GM23338 (cell line): ENCODE data around the gene ADCY1. TPM values are rescaled to one million over a fixed set of nuclear protein-coding genes. Genes with fewer than 3 reads are reported as not detected.

ENCODE experiments used
- ATAC-seq: fragments of 200-7000 bp; cut with Tn5 transposase; 3 replicates; pipeline ENCODE4 v1.9.1; 2020
- DNase-seq: peaks from one replicate; pipeline ENCODE4 v3.0.0-alpha.2; 2015; ENCODE audit warnings: low spot score
- H2AFZ ChIP-seq: fragments of 200-600 bp; sonication (generic); 2 replicates; pipeline ENCODE4 v1.8.0; 2016; ENCODE audit warnings: antibody characterized with exemption, mild to moderate bottlenecking, moderate library complexity
- H3F3A ChIP-seq: fragments of 200-600 bp; sonication (generic); replicated peaks from 2 replicates; pipeline ENCODE4 v1.8.0; 2017; ENCODE audit warnings: antibody characterized with exemption, mixed run types, low read depth
- H3K27ac ChIP-seq: fragments of 200-600 bp; sonication (generic); 2 replicates; pipeline ENCODE4 v1.6.1; 2016; ENCODE audit warnings: low read depth
- H3K27me3 ChIP-seq: fragments of 200-600 bp; sonication (generic); 2 replicates; pipeline ENCODE4 v1.8.0; 2016; ENCODE audit warnings: mild to moderate bottlenecking, mixed run types, moderate library complexity; ENCODE audit not compliant: insufficient read depth
- H3K36me3 ChIP-seq: fragments of 200-600 bp; sonication (generic); 2 replicates; pipeline ENCODE4 v1.8.0; 2016; ENCODE audit warnings: mild to moderate bottlenecking; ENCODE audit not compliant: insufficient read depth
- H3K4me1 ChIP-seq: fragments of 200-600 bp; sonication (generic); 2 replicates; pipeline ENCODE4 v1.8.0; 2016; ENCODE audit warnings: mild to moderate bottlenecking, moderate library complexity; ENCODE audit not compliant: insufficient read depth
- H3K4me2 ChIP-seq: fragments of 200-600 bp; sonication (generic); 2 replicates; pipeline ENCODE4 v1.7.1; 2017; ENCODE audit warnings: mixed run types
- H3K4me3 ChIP-seq: fragments of 200-600 bp; sonication (generic); 2 replicates; pipeline ENCODE4 v1.6.1; 2016; ENCODE audit warnings: mixed run types
- H3K79me2 ChIP-seq: fragments of 200-600 bp; sonication (generic); replicated peaks from 2 replicates; pipeline ENCODE4 v1.8.0; 2017; ENCODE audit warnings: mild to moderate bottlenecking; ENCODE audit not compliant: insufficient read depth
- H3K9me2 ChIP-seq: fragments of 200-600 bp; sonication (generic); 2 replicates; pipeline ENCODE4 v1.8.0; 2017; ENCODE audit not compliant: insufficient read depth
- H4K20me1 ChIP-seq: fragments of 200-600 bp; sonication (generic); replicated peaks from 2 replicates; pipeline ENCODE4 v1.8.0; 2017; ENCODE audit warnings: mild to moderate bottlenecking; ENCODE audit not compliant: insufficient read depth
- H3K27ac Mint-ChIP-seq: 2 replicates; pipeline ENCODE4 v1.8.0; 2020; ENCODE audit warnings: inconsistent platforms, mild to moderate bottlenecking, moderate library complexity, mixed read lengths
- H3K27me3 Mint-ChIP-seq: 3 replicates; pipeline ENCODE4 v1.8.0; 2022; ENCODE audit warnings: low read depth, mild to moderate bottlenecking, moderate library complexity, mixed read lengths, inconsistent platforms; ENCODE audit not compliant: insufficient read depth, poor library complexity
- H3K36me3 Mint-ChIP-seq: 3 replicates; pipeline ENCODE4 v1.8.0; 2021; ENCODE audit warnings: low read depth, mild to moderate bottlenecking, inconsistent platforms, moderate library complexity, mixed read lengths
- H3K4me1 Mint-ChIP-seq: 3 replicates; pipeline ENCODE4 v1.8.0; 2020; ENCODE audit warnings: mild to moderate bottlenecking, inconsistent platforms, mixed read lengths
- H3K4me3 Mint-ChIP-seq: 3 replicates; pipeline ENCODE4 v1.8.0; 2021; ENCODE audit warnings: moderate library complexity, mild to moderate bottlenecking, inconsistent platforms, mixed read lengths
- H3K9me3 Mint-ChIP-seq: 3 replicates; pipeline ENCODE4 v1.8.0; 2020; ENCODE audit warnings: moderate library complexity, mild to moderate bottlenecking, inconsistent platforms, mixed read lengths
- EZH2 ChIP-seq: fragments of 200-600 bp; sonication (generic); IDR thresholded peaks from one replicate; pipeline ENCODE4 v1.8.0; 2017; ENCODE audit warnings: antibody characterized with exemption, mild to moderate bottlenecking, low read depth; ENCODE audit not compliant: unreplicated experiment
- NANOG ChIP-seq: IDR thresholded peaks from 2 replicates; pipeline ENCODE4 v1.6.1; 2016; ENCODE audit warnings: antibody characterized with exemption, borderline replicate concordance
- STAT1 ChIP-seq: IDR thresholded peaks from one replicate; pipeline ENCODE4 v1.6.1; 2016; ENCODE audit warnings: antibody characterized with exemption; ENCODE audit not compliant: unreplicated experiment
- polyA plus RNA-seq: library from polyadenylated mRNA; unstranded; fragments of >200 nt; fragmentation: Nextera tagmentation; extraction: Ambion mirVana; gene quantifications from 2 replicates; pipeline ENCODE4 v1.2.1, GENCODE V29; 2016
- total RNA-seq: library from RNA; depleted of rRNA; stranded (reverse); fragments of >200 nt; shearing (Covaris generic); gene quantifications from 2 replicates; pipeline ENCODE4 v1.2.3, GENCODE V29; 2014
- TF ChIP-seq, protein P1 (sequence below): fragments of 250-450 bp; sonication (Bioruptor Pico); IDR thresholded peaks from 2 replicates; pipeline ENCODE4 v1.5.0; 2020; ENCODE audit warnings: mild to moderate bottlenecking, moderate library complexity
- TF ChIP-seq, protein P2 (sequence below), 2 experiments: fragments of 200-600 bp in 1 of 2; sonication (generic) in 1 of 2; conservative IDR thresholded peaks; 2 replicates each; pipeline versions ENCODE4 v1.5.1 to v1.6.1; 2016 to 2017; ENCODE audit warnings: antibody characterized with exemption in 2 of 2, low read depth in 2 of 2, mild to moderate bottlenecking in 2 of 2, moderate library complexity in 1 of 2
- TF ChIP-seq, protein P3 (sequence below): IDR thresholded peaks from 2 replicates; pipeline ENCODE4 v1.6.1; 2016; ENCODE audit warnings: antibody characterized with exemption

ADCY1 gene
- total and polyA plus RNA-seq, 2 experiments from 2014 or later: 2.3 to 18.7 TPM

DNA sequence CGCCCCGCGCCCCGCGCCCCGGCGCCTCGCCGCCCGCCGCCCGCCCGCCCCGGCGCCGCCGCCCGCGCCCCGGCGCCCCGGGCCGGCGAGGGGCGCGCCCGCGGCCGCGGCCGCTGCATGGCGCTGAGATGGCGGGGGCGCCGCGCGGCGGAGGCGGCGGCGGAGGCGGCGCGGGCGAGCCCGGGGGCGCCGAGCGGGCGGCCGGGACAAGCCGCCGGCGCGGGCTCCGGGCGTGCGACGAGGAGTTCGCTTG is 174 bp downstream of the ADCY1 start (continued):
- TF ChIP-seq, protein P1, sequence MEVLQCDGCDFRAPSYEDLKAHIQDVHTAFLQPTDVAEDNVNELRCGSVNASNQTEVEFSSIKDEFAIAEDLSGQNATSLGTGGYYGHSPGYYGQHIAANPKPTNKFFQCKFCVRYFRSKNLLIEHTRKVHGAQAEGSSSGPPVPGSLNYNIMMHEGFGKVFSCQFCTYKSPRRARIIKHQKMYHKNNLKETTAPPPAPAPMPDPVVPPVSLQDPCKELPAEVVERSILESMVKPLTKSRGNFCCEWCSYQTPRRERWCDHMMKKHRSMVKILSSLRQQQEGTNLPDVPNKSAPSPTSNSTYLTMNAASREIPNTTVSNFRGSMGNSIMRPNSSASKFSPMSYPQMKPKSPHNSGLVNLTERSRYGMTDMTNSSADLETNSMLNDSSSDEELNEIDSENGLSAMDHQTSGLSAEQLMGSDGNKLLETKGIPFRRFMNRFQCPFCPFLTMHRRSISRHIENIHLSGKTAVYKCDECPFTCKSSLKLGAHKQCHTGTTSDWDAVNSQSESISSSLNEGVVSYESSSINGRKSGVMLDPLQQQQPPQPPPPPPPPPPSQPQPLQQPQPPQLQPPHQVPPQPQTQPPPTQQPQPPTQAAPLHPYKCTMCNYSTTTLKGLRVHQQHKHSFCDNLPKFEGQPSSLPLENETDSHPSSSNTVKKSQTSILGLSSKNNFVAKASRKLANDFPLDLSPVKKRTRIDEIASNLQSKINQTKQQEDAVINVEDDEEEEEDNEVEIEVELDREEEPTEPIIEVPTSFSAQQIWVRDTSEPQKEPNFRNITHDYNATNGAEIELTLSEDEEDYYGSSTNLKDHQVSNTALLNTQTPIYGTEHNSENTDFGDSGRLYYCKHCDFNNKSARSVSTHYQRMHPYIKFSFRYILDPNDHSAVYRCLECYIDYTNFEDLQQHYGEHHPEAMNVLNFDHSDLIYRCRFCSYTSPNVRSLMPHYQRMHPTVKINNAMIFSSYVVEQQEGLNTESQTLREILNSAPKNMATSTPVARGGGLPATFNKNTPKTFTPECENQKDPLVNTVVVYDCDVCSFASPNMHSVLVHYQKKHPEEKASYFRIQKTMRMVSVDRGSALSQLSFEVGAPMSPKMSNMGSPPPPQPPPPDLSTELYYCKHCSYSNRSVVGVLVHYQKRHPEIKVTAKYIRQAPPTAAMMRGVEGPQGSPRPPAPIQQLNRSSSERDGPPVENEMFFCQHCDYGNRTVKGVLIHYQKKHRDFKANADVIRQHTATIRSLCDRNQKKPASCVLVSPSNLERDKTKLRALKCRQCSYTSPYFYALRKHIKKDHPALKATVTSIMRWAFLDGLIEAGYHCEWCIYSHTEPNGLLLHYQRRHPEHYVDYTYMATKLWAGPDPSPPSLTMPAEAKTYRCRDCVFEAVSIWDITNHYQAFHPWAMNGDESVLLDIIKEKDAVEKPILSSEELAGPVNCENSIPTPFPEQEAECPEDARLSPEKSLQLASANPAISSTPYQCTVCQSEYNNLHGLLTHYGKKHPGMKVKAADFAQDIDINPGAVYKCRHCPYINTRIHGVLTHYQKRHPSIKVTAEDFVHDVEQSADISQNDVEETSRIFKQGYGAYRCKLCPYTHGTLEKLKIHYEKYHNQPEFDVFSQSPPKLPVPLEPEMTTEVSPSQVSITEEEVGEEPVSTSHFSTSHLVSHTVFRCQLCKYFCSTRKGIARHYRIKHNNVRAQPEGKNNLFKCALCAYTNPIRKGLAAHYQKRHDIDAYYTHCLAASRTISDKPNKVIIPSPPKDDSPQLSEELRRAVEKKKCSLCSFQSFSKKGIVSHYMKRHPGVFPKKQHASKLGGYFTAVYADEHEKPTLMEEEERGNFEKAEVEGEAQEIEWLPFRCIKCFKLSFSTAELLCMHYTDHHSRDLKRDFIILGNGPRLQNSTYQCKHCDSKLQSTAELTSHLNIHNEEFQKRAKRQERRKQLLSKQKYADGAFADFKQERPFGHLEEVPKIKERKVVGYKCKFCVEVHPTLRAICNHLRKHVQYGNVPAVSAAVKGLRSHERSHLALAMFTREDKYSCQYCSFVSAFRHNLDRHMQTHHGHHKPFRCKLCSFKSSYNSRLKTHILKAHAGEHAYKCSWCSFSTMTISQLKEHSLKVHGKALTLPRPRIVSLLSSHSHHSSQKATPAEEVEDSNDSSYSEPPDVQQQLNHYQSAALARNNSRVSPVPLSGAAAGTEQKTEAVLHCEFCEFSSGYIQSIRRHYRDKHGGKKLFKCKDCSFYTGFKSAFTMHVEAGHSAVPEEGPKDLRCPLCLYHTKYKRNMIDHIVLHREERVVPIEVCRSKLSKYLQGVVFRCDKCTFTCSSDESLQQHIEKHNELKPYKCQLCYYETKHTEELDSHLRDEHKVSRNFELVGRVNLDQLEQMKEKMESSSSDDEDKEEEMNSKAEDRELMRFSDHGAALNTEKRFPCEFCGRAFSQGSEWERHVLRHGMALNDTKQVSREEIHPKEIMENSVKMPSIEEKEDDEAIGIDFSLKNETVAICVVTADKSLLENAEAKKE (CRISPR knock-in tag): no peak
- TF ChIP-seq, protein P2, sequence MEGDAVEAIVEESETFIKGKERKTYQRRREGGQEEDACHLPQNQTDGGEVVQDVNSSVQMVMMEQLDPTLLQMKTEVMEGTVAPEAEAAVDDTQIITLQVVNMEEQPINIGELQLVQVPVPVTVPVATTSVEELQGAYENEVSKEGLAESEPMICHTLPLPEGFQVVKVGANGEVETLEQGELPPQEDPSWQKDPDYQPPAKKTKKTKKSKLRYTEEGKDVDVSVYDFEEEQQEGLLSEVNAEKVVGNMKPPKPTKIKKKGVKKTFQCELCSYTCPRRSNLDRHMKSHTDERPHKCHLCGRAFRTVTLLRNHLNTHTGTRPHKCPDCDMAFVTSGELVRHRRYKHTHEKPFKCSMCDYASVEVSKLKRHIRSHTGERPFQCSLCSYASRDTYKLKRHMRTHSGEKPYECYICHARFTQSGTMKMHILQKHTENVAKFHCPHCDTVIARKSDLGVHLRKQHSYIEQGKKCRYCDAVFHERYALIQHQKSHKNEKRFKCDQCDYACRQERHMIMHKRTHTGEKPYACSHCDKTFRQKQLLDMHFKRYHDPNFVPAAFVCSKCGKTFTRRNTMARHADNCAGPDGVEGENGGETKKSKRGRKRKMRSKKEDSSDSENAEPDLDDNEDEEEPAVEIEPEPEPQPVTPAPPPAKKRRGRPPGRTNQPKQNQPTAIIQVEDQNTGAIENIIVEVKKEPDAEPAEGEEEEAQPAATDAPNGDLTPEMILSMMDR (conservative IDR thresholded peaks at IDR 0.05; ENCODE audit: low read depth in 2 of 2): no peak
- TF ChIP-seq EZH2 (no peak), STAT1 (no peak), NANOG (no peak)

DNA sequence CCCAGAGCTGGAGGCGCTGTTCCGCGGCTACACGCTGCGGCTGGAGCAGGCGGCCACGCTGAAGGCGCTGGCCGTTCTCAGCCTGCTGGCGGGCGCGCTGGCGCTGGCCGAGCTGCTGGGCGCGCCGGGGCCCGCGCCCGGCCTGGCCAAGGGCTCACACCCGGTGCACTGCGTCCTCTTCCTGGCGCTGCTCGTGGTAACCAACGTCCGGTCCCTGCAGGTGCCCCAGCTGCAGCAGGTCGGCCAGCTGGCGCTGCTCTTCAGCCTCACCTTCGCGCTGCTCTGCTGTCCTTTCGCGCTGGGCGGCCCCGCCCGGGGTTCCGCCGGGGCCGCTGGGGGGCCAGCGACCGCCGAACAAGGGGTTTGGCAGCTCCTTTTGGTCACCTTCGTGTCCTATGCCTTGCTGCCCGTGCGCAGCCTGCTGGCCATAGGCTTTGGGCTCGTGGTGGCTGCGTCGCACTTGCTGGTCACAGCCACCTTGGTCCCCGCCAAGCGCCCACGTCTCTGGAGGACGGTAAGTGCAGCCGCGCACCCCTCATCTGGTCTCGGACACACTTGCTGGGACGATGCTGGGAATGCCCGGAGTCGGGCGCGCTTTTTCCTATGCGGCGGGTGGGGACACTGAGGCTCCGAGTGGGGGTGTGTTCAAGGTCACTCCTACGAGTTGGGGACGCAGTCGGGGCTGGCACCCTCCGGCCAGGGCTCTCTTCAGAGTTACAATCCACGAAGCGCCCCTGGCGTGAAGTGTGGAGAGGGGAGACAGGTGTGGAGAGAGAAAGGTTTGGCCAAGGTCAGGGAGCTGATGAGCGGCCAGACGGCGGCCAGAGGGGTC is 717 bp downstream of the ADCY1 start:
- no peak overlapping the region for H3K27ac Mint-ChIP-seq
- Histone ChIP-seq H3K9me2 (no peaks in the 10 kb centered on the region), H3K27me3 (peaks cover 49% of the 10 kb centered on the region), H3K4me1 (peaks cover 24% of the 10 kb centered on the region; the same call in 1 of the 2 replicates), H3K27ac (no peak overlapping the region), H3K79me2 (peaks cover 2% of the 10 kb centered on the region; the same call in 1 of the 2 replicates), H3K4me2 (peak overlapping the region; percentile 97), H3K36me3 (no peaks in the 10 kb centered on the region), H4K20me1 (peaks cover 12% of the 10 kb centered on the region; the same call in 1 of the 2 replicates), H3K4me3 (peak overlapping the region; percentile 82), H3F3A (peaks cover 4% of the 10 kb centered on the region; the same call in 1 of the 2 replicates), H2AFZ (peak overlapping the region; percentile 91; the same call in 1 of the 2 replicates)
- H3K9me3 Mint-ChIP-seq: no peaks in the 10 kb centered on the region; the same call in 1 of the 3 replicates
- peak; percentile 63 for ATAC-seq
- H3K36me3 Mint-ChIP-seq: no peaks in the 10 kb centered on the region; the same call in 2 of the 3 replicates
- H3K4me1 Mint-ChIP-seq: peaks cover 48% of the 10 kb centered on the region
- peak; percentile 81 for DNase-seq
- peak overlapping the region; percentile 87 for H3K4me3 Mint-ChIP-seq
- peaks cover 45% of the 10 kb centered on the region for H3K27me3 Mint-ChIP-seq
- TF ChIP-seq NANOG: no peak
- TF ChIP-seq, protein P3, sequence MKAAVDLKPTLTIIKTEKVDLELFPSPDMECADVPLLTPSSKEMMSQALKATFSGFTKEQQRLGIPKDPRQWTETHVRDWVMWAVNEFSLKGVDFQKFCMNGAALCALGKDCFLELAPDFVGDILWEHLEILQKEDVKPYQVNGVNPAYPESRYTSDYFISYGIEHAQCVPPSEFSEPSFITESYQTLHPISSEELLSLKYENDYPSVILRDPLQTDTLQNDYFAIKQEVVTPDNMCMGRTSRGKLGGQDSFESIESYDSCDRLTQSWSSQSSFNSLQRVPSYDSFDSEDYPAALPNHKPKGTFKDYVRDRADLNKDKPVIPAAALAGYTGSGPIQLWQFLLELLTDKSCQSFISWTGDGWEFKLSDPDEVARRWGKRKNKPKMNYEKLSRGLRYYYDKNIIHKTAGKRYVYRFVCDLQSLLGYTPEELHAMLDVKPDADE: no peak
- TF ChIP-seq EZH2: peak; percentile 70
